Measurements from ENCODE around the gene HSP90AA1.

DNA sequence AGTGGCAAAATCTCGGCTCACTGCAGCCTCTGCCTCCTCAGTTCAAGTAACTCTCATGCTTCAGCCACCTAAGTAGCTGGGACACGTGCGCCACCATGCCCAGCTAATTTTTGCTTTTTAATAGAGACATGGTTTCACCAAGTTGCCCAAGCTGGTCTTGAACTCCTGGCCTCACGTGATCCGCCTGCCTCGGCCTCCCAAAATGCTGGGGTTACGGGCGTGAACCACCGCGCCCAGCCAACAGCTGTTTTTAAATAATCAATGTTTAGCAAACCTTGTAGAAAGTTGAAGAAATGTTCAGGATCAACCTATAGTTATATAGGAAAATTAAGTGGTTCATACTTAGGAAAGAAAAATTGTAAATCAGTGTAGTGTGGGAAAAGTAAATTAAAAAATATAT is 6.0 kb upstream of the HSP90AA1 start:
- TF ChIP-seq, protein P1, sequence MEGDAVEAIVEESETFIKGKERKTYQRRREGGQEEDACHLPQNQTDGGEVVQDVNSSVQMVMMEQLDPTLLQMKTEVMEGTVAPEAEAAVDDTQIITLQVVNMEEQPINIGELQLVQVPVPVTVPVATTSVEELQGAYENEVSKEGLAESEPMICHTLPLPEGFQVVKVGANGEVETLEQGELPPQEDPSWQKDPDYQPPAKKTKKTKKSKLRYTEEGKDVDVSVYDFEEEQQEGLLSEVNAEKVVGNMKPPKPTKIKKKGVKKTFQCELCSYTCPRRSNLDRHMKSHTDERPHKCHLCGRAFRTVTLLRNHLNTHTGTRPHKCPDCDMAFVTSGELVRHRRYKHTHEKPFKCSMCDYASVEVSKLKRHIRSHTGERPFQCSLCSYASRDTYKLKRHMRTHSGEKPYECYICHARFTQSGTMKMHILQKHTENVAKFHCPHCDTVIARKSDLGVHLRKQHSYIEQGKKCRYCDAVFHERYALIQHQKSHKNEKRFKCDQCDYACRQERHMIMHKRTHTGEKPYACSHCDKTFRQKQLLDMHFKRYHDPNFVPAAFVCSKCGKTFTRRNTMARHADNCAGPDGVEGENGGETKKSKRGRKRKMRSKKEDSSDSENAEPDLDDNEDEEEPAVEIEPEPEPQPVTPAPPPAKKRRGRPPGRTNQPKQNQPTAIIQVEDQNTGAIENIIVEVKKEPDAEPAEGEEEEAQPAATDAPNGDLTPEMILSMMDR (IDR thresholded peaks at IDR 0.05): no peak
- TF ChIP-seq POLR2AphosphoS5 (IDR thresholded peaks at IDR 0.05; ENCODE audit: insufficient read depth in 1 of 2, low read depth in 1 of 2): no peak
